GM23338 (cell line): ENCODE data around the gene NRP2.

Experiments
- CTCF ChIP-seq, 2 experiments: fragments of 200-600 bp in 1 of 2; sonication (generic) in 1 of 2; conservative IDR thresholded peaks; 2 replicates each; pipeline versions ENCODE4 v1.5.1 to v1.6.1; 2016 to 2017; ENCODE audit warnings: antibody characterized with exemption in 2 of 2, low read depth in 2 of 2, mild to moderate bottlenecking in 2 of 2, moderate library complexity in 1 of 2
- EZH2 ChIP-seq: fragments of 200-600 bp; sonication (generic); IDR thresholded peaks from one replicate; pipeline ENCODE4 v1.8.0; 2017; ENCODE audit warnings: antibody characterized with exemption, mild to moderate bottlenecking, low read depth; ENCODE audit not compliant: unreplicated experiment
- JUNB ChIP-seq: IDR thresholded peaks from one replicate; pipeline ENCODE4 v1.6.1; 2016; ENCODE audit warnings: antibody characterized with exemption; ENCODE audit not compliant: unreplicated experiment
- REST ChIP-seq: IDR thresholded peaks from one replicate; pipeline ENCODE4 v1.6.1; 2018; ENCODE audit warnings: antibody characterized with exemption; ENCODE audit not compliant: unreplicated experiment
- STAT1 ChIP-seq: IDR thresholded peaks from one replicate; pipeline ENCODE4 v1.6.1; 2016; ENCODE audit warnings: antibody characterized with exemption; ENCODE audit not compliant: unreplicated experiment

GRCh38 chr2:205747829-205748386 lies 65.6 kb downstream of the NRP2 start:
- TF ChIP-seq CTCF (conservative IDR thresholded peaks at IDR 0.05; ENCODE audit: low read depth in 2 of 2) (no peak), EZH2 (no peak), STAT1 (no peak), REST (no peak), JUNB (no peak)
